ENCODE measurements around the gene ZSWIM3. TPM values are rescaled to one million over a fixed set of nuclear protein-coding genes. Genes with fewer than 3 reads are reported as not detected.
A peak's percentile ranks its signal among the peaks of the same experiment; 100 is the strongest.
"Not testable (repeated sequence)": the region's sequence is repeated elsewhere in the genome, so short reads cannot be mapped to it uniquely, and the experiment has no call there.

The ZSWIM3 gene
- polyA plus RNA-seq, 1 donor, result 5.9 TPM

- DNase-seq, result peak; percentile 89
These were observed 32.9 kb downstream of the ZSWIM3 start for GRCh38 chr20:45890077-45890984.

- peak; percentile 91 for DNase-seq
These were observed 33.9 kb downstream of the ZSWIM3 start, which contains the start of the genes CTSA and NEURL2 for GRCh38 chr20:45890985-45891983. Gene CTSA (plus strand): TSS chr20:45891335. CDS start chr20:45891569, 234 bp downstream. Gene NEURL2 (minus strand): TSS chr20:45891208. CDS start chr20:45890991, 217 bp downstream.

GRCh38 chr20:45892049-45892825, 34.8 kb downstream of the ZSWIM3 start:
- no peak for DNase-seq

DNA sequence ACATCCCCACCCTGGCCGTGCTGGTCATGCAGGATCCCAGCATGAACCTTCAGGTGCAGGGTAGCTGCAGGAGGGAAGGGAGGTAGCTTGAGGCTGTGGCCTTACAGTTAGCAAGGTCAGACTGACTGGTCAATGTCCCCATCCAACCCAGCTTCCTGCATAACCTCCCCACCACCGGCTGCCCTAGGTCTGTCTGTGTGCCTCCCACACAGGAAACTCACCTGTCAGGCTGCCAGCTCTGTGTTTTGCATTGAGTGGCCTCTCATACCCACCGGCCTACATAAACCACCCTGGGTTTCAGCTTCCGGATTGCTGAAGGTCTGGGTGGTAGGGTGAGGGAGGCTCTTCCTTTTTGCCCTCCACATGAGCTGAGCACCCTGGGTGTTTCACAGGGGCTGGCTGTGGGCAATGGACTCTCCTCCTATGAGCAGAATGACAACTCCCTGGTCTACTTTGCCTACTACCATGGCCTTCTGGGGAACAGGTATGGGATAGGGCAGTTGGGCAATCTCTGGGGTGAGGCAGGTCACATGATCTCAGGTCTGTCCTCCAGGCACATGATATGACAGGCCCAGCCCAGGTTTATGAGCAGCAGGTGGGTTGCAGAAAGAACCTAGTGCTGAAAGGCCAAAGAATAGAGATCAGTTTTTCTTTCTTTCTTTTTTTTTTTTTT, 35.5 kb downstream of the ZSWIM3 start:
- no peak for DNase-seq

DNA sequence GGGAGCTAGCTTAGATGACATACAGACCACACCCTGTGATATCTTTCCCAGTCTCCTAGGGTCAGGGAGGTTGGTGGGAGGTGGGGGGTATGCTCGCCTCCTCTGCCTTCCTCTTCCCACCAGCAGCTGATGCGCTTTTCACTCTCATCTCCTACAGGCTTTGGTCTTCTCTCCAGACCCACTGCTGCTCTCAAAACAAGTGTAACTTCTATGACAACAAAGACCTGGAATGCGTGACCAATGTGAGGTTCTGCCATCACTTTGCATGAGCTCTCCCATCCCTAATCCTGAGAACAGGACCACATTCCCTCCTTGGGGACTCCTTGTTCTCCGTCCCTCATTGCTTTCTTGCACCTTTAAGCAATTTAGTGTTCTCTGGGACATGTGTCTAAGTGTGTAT, 36.4 kb downstream of the ZSWIM3 start:
- DNase-seq, result no peak

- no peak for DNase-seq
These were observed 37.4 kb downstream of the ZSWIM3 start for GRCh38 chr20:45894797-45895196.

DNA sequence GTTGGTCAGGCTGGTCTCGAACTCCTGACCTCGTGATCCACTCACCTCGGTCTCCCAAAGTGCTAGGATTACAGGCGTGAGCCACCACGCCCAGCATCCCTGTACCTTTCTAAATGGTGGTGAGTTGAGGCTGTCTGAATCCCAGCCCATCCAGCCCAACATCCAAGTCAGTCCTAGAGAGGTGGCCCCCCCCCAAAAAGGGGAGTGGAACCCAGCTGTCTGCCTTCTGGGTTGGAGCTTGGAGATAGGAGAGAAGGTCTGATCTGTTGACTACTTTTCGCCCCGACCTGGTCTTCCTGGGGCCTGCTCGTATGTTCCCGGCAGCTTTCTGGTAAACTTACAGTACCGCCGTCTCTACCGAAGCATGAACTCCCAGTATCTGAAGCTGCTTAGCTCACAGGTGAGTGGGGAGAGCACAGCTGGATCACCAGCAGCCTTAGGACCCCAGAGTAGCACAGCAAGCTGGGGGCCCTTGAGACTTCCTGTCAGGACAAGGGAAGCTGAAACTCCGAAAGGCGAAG, 39.3 kb downstream of the ZSWIM3 start:
- DNase-seq, result no peak

DNA sequence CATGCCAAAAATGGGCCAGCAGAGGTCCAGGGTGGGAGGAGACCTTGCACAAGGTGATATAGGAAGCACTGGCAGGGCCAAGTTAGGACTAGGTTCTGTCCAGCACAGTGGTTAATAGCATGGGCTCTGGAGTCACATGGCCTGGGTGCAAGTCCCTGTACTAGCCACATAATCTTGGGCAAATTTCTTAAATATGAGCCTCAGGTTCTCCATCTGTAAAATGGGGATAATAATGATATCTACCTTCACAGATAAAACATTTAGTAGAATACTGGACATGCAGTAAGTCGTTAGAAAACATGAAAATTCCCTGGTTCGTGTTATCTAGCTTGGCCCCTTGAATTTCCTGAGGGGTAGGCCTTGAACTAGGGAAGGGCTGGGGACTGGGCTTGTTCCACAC, 39.9 kb downstream of the ZSWIM3 start:
- DNase-seq, result no peak

DNA sequence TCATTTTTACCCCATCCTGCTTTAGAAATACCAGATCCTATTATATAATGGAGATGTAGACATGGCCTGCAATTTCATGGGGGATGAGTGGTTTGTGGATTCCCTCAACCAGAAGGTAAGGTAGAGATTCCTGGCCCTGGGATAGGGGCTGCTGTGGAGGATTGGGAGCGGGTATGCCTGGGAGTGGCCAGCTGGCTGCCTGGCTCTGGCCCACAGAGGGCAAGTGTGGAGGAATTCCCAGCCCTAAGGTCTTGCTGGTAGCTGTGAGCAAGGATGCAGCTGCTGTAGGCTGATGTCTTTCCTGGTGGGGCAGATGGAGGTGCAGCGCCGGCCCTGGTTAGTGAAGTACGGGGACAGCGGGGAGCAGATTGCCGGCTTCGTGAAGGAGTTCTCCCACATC, 40.3 kb downstream of the ZSWIM3 start:
- DNase-seq, result no peak

DNA sequence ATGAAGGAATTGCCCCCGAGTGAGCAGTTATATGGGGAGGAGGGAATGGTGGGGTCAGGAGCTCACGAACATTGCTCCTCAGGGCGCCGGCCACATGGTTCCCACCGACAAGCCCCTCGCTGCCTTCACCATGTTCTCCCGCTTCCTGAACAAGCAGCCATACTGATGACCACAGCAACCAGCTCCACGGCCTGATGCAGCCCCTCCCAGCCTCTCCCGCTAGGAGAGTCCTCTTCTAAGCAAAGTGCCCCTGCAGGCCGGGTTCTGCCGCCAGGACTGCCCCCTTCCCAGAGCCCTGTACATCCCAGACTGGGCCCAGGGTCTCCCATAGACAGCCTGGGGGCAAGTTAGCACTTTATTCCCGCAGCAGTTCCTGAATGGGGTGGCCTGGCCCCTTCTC, 40.9 kb downstream of the ZSWIM3 start:
- no peak for DNase-seq

- DNase-seq, result no peak
These were observed 41.8 kb downstream of the ZSWIM3 start for GRCh38 chr20:45899046-45899835.

GRCh38 chr20:45901332-45901731, 43.9 kb downstream of the ZSWIM3 start:
- not testable (repeated sequence) for DNase-seq

- DNase-seq, result no peak
These were observed 44.8 kb downstream of the ZSWIM3 start for GRCh38 chr20:45902199-45902701.

DNA sequence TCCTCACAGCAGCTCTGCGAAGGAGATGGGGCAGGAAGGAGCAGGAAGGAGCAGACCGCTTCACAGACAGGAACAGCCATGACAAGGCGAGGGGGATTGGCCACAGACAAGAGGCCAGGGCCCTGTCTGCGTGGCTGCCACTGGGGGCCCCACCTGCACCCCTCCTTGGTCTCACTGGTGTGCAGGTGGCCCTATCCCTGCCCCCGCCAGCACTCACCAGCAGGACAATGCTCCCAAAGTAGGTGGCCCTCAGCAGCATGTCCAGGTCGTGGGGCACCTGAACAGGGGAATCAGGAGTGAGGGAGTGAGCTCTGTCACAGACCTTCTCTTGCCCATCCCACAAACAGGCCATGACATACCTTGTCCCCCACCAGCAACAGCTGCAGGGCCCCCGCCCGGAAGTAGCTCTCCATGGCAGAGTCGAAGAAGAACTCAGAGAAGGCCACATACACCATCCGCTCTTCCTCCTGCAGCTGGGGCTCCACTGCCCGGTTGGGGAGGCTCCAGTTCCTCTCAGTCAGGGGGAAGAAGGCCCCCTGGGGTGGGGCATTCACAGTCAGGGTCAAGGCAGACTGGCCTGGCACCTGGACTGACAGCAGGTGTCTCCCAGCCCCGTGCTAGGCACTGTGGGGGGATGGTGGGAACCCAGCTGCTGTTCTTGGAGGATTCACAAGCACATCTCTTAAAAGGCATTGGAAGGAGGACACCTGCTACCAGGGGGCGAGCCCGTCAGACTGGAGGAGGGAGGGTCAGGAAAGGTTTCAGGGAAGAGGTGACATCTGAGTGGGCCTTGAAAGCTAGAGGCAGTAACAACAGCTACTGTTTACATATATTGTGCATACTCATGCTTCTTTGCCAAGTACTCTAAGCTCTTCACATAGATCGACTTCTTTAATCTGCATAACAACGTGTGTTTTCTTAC, 47.4 kb downstream of the ZSWIM3 start:
- no peak for DNase-seq

GRCh38 chr20:45905505-45906079, 48.2 kb downstream of the ZSWIM3 start:
- DNase-seq, result no peak

GRCh38 chr20:45907219-45907948, 50.0 kb downstream of the ZSWIM3 start:
- DNase-seq, result no peak

DNA sequence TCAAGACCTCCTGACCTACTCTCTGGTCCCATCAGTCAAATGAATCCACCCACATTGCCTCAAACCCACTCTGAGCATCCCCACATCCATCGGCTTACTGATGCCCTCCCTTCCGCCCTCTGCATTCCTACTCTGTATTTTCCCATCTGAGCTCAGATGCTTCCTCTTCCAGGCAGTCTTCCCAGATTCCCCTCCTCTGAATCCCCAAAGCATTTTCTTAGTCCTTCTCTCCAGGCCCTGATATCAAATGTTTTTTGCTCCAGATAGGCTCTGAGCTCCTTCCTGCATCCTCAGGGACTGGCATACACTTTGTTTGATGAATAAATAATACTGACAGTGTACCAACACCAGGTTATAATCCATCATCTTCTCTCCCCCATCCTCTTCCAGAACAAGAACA, 50.7 kb downstream of the ZSWIM3 start:
- no peak for DNase-seq
